AG09309 (cell line): ENCODE results near the gene HOXB13.

Experiments
- DNase-seq: peaks from one replicate; pipeline ENCODE4 v3.0.0-alpha.2; 2010; ENCODE audit warnings: low read depth
- H3K4me3 ChIP-seq: 2 replicates; pipeline ENCODE4 v1.5.1; 2011; ENCODE audit warnings: mild to moderate bottlenecking, low read depth, low read length, moderate library complexity; ENCODE audit not compliant: control insufficient read depth
- CTCF ChIP-seq: IDR thresholded peaks from 2 replicates; pipeline ENCODE4 v1.5.1; 2011; ENCODE audit warnings: mild to moderate bottlenecking, low read depth, low read length, inconsistent platforms; ENCODE audit not compliant: insufficient read depth, control insufficient read depth; ENCODE audit errors: missing control alignments

HOXB13 gene

GRCh38 chr17:48738803-48739526, 10.4 kb upstream of the HOXB13 start:
- no peak for DNase-seq
- TF ChIP-seq CTCF: no peak
- no peak overlapping the region for H3K4me3 ChIP-seq

- DNase-seq: no peak
- H3K4me3 ChIP-seq: no peak overlapping the region
- TF ChIP-seq CTCF: no peak
Measured at GRCh38 chr17:48738424-48738802, 9.9 kb upstream of the HOXB13 start.

- DNase-seq: no peak
- TF ChIP-seq CTCF: no peak
- H3K4me3 ChIP-seq: no peak overlapping the region
Measured at GRCh38 chr17:48737330-48738043, 8.9 kb upstream of the HOXB13 start.

- no peak for TF ChIP-seq CTCF
- DNase-seq: no peak
- no peak overlapping the region for H3K4me3 ChIP-seq
Measured at GRCh38 chr17:48735062-48735351, 6.5 kb upstream of the HOXB13 start.

- H3K4me3 ChIP-seq: no peak overlapping the region
Measured at GRCh38 chr17:48734333-48735061, 5.9 kb upstream of the HOXB13 start.

More at GRCh38 chr17:48734333-48735061, 5.9 kb upstream of the HOXB13 start:
- no peak for DNase-seq
- TF ChIP-seq CTCF: no peak
